ENCODE measurements around the gene MRPL22.

GRCh38 chr5:154997746-154998145, 56.9 kb downstream of the MRPL22 start:
- TF ChIP-seq CTCF (conservative IDR thresholded peaks at IDR 0.05; ENCODE audit: low read depth, low read length) (no peak), EZH2 (IDR thresholded peaks at IDR 0.05; ENCODE audit: low read length, unreplicated experiment) (no peak), EZH2phosphoT487 (IDR thresholded peaks at IDR 0.05; ENCODE audit: borderline replicate concordance, low read length) (no peak)

Data from PC-3 (cell line).